Measurements from ENCODE around the gene SRP19. TPM values are rescaled to one million over a fixed set of nuclear protein-coding genes. Genes with fewer than 3 reads are reported as not detected.
A peak's percentile ranks its signal among the peaks of the same experiment; 100 is the strongest.
"Not testable (repeated sequence)": the region's sequence is repeated elsewhere in the genome, so short reads cannot be mapped to it uniquely, and the experiment has no call there.

SRP19 gene
- total RNA-seq, 1 experiment from 2014 or later: 99.6 TPM

DNA sequence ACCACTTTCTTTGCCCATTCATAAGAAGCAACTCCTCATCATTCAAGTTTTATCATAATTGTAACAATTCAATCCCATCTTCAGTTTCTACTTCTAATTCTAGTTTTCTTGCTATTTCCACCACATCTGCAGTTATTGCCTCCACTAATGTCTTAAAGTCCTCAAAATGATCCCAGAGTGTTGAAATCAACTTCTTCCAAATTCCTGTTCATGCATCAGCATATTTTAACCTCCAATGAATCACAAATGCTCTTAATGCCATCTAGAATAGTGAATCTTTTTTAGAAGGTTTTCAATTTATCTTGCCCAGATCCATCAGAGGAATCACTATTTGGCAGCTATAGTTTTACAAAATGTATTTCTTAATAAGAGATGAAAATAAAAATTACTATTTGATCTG, 3.2 kb upstream of the SRP19 start:
- Mint-ChIP-seq H3K36me3 (ENCODE audit: insufficient read depth, unreplicated experiment) (peaks cover 10% of the 10 kb centered on the region), H3K9me3 (ENCODE audit: unreplicated experiment) (no peaks in the 10 kb centered on the region), H3K27ac (ENCODE audit: low read depth, unreplicated experiment) (no peak overlapping the region), H3K4me1 (ENCODE audit: insufficient read depth, unreplicated experiment) (peaks cover 5% of the 10 kb centered on the region), H3K27me3 (ENCODE audit: insufficient read depth, unreplicated experiment) (peaks cover 51% of the 10 kb centered on the region), H3K4me3 (ENCODE audit: unreplicated experiment) (no peak overlapping the region)
- TF ChIP-seq, protein P1, sequence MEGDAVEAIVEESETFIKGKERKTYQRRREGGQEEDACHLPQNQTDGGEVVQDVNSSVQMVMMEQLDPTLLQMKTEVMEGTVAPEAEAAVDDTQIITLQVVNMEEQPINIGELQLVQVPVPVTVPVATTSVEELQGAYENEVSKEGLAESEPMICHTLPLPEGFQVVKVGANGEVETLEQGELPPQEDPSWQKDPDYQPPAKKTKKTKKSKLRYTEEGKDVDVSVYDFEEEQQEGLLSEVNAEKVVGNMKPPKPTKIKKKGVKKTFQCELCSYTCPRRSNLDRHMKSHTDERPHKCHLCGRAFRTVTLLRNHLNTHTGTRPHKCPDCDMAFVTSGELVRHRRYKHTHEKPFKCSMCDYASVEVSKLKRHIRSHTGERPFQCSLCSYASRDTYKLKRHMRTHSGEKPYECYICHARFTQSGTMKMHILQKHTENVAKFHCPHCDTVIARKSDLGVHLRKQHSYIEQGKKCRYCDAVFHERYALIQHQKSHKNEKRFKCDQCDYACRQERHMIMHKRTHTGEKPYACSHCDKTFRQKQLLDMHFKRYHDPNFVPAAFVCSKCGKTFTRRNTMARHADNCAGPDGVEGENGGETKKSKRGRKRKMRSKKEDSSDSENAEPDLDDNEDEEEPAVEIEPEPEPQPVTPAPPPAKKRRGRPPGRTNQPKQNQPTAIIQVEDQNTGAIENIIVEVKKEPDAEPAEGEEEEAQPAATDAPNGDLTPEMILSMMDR (IDR thresholded peaks at IDR 0.05; ENCODE audit: unreplicated experiment): no peak
- ChIA-PET CTCF (interaction anchor here (1.3 to 3.8 kb wide), 3 partner anchors 9 to 307 kb away, joined by 4 to 21 read pairs (median 4); no protein-coding TSS in a partner anchor), POLR2A (no interaction called here)
- intact Hi-C loops (cut with micrococcal nuclease): no loop called here
- DNase-seq (ENCODE audit: unreplicated experiment): no peak
- BruUV-seq (replicated peaks): no TSS peak

DNA sequence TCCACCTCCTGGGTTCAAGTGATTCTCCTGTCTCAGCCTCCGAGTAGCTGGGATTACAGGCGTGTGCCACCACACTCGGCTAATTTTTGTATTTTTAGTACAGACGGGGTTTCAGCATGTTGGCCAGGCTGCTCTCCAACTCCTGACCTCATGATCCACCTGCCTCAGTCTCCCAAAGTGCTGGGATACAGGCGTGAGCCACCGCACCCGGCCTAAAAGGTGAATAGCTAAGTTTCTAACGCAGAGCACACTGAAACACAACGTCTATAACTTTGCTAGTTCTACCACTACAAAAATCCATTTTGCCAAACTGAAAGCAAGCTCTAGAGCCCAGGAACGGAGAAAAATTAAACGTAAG, 537 bp upstream of the SRP19 start:
- BruUV-seq (replicated peaks): TSS peak; percentile 96
- peaks cover 13% of the 10 kb centered on the region for H3K4me1 Mint-ChIP-seq (ENCODE audit: insufficient read depth, unreplicated experiment)
- H3K36me3 Mint-ChIP-seq (ENCODE audit: insufficient read depth, unreplicated experiment): peaks cover 31% of the 10 kb centered on the region
- intact Hi-C loops (cut with micrococcal nuclease): loop anchor here (5.0 kb wide), 3 partner anchors 62 to 117 kb away; partner anchors contain the start of genes DCP2 and REEP5
- H3K9me3 Mint-ChIP-seq (ENCODE audit: unreplicated experiment); DNase-seq (ENCODE audit: unreplicated experiment): not testable (repeated sequence)
- H3K4me3 Mint-ChIP-seq (ENCODE audit: unreplicated experiment): peak overlapping the region; percentile 88
- peaks cover 29% of the 10 kb centered on the region for H3K27me3 Mint-ChIP-seq (ENCODE audit: insufficient read depth, unreplicated experiment)
- peak overlapping the region; percentile 94 for H3K27ac Mint-ChIP-seq (ENCODE audit: low read depth, unreplicated experiment)
- ChIA-PET POLR2A (interaction anchor here (0.7 to 2.8 kb wide), 26 partner anchors 9 to 950 kb away, joined by 3 to 21 read pairs (median 4); partner anchors contain the start of genes APC, DCP2 and REEP5), CTCF (interaction anchor here (0.6 to 3.8 kb wide), 3 partner anchors 12 to 107 kb away, joined by 3 to 21 read pairs (median 4); no protein-coding TSS in a partner anchor)

DNA sequence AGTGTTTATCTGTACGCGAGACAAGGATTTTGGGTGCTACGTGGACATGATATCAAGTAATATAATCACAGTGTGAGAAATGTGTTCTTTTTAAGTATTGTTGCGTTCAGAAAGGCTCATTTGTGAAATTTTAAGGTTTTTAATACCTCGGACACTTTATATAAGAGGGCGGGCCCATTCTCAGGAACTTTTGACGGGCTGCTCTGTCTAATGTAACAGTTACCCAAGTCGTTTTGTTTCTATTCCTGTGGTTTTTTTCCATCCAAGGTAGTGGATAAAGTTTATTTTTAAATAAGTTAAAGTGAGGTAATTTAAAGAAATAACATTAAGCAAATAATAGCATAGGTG, 525 bp downstream of the SRP19 start:
- Mint-ChIP-seq H3K36me3 (ENCODE audit: insufficient read depth, unreplicated experiment) (peaks cover 42% of the 10 kb centered on the region), H3K27ac (ENCODE audit: low read depth, unreplicated experiment) (peak overlapping the region; percentile 94), H3K4me1 (ENCODE audit: insufficient read depth, unreplicated experiment) (peaks cover 13% of the 10 kb centered on the region), H3K27me3 (ENCODE audit: insufficient read depth, unreplicated experiment) (peaks cover 18% of the 10 kb centered on the region), H3K4me3 (ENCODE audit: unreplicated experiment) (peak overlapping the region; percentile 88), H3K9me3 (ENCODE audit: unreplicated experiment) (no peaks in the 10 kb centered on the region)
- ChIA-PET POLR2A (interaction anchor here (0.7 to 2.8 kb wide), 18 partner anchors 10 to 456 kb away, joined by 3 to 21 read pairs (median 6); partner anchors contain the start of genes APC, DCP2 and REEP5), CTCF (no interaction called here)
- TSS peak; percentile 65 for BruUV-seq (replicated peaks)
- TF ChIP-seq, protein P1 (IDR thresholded peaks at IDR 0.05; ENCODE audit: unreplicated experiment): no peak
- no peak for DNase-seq (ENCODE audit: unreplicated experiment)
- intact Hi-C loops (cut with micrococcal nuclease): loop anchor here (5.0 kb wide), 3 partner anchors 61 to 116 kb away; partner anchors contain the start of genes DCP2 and REEP5

DNA sequence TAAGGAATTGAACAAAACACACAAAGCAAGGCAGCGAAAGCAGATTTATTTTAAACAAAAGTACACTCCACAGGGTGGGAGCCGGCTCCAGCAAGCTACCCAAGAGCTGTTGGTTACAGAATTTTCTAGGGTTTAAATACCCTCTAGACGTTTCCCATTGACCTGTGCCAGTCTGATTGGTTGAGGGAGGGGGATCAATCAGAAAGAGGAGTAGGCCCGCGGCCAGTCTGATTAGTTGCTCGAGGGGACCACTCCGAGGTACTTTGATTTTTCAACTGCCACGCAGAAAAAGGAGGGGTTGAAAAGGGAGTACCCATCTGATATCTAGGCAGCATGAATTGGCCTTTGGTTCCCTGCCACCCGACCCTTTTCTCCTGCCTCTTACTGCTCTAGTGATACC, 998 bp downstream of the SRP19 start:
- TF ChIP-seq, protein P1 (IDR thresholded peaks at IDR 0.05; ENCODE audit: unreplicated experiment): no peak
- POLR2A ChIA-PET: interaction anchor here (1.2 to 2.8 kb wide), 6 partner anchors 10 to 124 kb away, joined by 3 to 21 read pairs (median 12); partner anchors contain the start of genes APC and REEP5
- Mint-ChIP-seq H3K27me3 (ENCODE audit: insufficient read depth, unreplicated experiment) (peaks cover 14% of the 10 kb centered on the region), H3K4me1 (ENCODE audit: insufficient read depth, unreplicated experiment) (peaks cover 13% of the 10 kb centered on the region), H3K27ac (ENCODE audit: low read depth, unreplicated experiment) (peak overlapping the region; percentile 94), H3K36me3 (ENCODE audit: insufficient read depth, unreplicated experiment) (peaks cover 46% of the 10 kb centered on the region), H3K9me3 (ENCODE audit: unreplicated experiment) (no peaks in the 10 kb centered on the region), H3K4me3 (ENCODE audit: unreplicated experiment) (peak overlapping the region; percentile 88)
- BruUV-seq (replicated peaks): no TSS peak
- CTCF ChIA-PET: no interaction called here
- no peak for DNase-seq (ENCODE audit: unreplicated experiment)
- intact Hi-C loops (cut with micrococcal nuclease): loop anchor here (5.0 kb wide), 3 partner anchors 60 to 115 kb away; partner anchors contain the start of genes DCP2 and REEP5
